Activated CD4-positive, alpha-beta T cell treated with anti-CD3 and anti-CD28 coated beads, Interleukin-2, amount 50 U/mL, for 16 hours (primary cell): Measurements from ENCODE around the gene LRRC70.
A peak's percentile ranks its signal among the peaks of the same experiment; 100 is the strongest.
"Not testable (repeated sequence)": the region's sequence is repeated elsewhere in the genome, so short reads cannot be mapped to it uniquely, and the experiment has no call there.

Experiments used
- DNase-seq: peaks from one replicate; pipeline ENCODE4 v3.0.0-alpha.2; 2020

The LRRC70 gene, protein sequence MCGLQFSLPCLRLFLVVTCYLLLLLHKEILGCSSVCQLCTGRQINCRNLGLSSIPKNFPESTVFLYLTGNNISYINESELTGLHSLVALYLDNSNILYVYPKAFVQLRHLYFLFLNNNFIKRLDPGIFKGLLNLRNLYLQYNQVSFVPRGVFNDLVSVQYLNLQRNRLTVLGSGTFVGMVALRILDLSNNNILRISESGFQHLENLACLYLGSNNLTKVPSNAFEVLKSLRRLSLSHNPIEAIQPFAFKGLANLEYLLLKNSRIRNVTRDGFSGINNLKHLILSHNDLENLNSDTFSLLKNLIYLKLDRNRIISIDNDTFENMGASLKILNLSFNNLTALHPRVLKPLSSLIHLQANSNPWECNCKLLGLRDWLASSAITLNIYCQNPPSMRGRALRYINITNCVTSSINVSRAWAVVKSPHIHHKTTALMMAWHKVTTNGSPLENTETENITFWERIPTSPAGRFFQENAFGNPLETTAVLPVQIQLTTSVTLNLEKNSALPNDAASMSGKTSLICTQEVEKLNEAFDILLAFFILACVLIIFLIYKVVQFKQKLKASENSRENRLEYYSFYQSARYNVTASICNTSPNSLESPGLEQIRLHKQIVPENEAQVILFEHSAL

DNA sequence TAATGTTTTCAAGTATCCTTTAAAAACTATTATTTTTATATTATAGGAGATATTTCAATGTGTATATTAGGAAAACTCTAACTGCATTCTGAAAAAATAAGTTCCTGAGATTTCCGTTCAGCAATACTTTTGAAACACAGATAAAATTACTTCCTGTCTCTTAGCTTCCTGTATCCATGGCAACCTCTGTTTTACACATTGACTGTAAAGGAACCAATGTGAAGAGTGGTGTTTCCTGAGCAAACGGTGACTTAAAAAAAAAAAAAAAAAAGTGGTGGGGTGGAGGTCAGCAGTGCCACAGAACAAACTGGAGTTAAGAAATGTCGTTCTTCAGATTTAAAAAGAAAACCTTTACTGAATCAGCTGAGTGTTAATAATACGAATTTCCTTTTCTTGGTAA lies at the start of gene LRRC70:
LRRC70 (plus strand) TSS at position 280 of the 400 bp plus-strand sequence. CDS start 620 bp downstream, outside the sequence.
- DNase-seq = peak; percentile 88

DNA sequence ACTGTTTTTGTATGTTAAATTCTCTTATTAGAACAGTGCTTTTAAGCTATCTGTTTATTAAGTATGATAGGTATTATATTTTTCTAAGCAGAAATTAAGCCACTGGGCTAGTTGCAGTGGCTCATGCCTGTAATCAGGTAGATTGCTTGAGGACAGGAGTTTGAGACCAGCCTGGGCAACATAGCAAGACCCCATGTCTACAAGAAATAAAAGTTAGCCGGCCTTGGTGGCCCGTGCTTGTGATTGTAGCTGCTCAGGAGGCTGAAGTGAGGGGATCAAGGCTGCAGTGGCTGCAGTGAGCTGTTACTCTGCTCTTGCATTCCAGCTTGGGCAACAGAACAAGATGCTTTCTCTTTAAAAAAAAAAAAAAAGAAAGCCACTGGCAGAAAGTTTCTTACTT lies 45.0 kb upstream of the LRRC70 start:
- no peak for DNase-seq

DNA sequence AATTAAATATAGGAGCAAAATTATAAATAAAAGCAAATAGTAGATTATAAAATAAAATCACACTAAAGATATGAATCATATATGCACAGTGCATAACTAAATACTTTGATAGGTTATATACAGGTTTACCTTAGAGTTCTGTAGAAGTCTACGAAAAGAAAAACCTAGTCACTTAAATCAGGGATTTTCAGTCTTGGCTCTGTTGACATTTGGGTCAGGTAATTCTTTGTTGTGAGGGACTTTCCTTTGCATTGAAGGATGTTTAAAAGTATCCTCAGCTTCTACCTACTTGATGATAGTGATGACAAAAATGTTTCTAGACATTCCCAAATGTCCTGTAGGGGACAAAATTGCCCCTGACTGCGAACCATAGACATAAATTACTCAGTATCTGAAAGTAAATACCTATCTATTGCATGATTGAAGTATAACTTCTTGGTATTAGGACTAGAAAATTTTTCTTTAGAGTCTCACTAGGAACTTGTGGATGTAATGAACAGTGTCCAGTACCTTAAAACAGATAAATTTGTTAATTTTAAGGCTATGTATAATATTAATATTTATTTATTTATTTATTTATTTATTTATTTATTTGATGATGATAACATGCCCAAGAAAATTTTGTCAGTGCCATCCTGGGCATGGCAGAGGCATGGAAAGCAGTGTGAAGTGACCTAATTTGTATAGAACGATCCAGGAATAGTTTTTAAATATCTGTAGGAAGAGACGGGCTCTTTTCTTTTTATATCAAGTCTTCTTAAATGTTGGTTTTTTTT lies 44.0 kb upstream of the LRRC70 start:
- no peak for DNase-seq

DNA sequence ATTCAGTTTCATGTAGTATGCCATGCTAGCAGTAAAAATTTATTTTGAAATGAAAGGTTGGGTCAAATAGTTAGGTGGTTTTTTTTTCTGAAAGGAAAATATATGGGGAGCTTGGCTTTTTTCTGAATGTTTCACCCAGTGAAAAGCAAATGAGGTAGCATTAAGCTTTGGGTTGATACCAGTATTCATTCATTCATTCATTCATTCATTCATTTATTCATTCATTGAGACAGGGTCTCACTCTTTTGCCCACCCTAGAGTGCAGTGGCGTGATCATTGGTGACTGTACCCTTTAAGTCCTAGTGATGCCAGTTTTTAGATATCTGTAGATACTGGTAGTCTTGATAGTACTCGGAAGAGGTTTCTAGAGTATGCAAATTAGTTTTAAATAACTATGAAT lies 42.4 kb upstream of the LRRC70 start:
- DNase-seq = no peak

DNA sequence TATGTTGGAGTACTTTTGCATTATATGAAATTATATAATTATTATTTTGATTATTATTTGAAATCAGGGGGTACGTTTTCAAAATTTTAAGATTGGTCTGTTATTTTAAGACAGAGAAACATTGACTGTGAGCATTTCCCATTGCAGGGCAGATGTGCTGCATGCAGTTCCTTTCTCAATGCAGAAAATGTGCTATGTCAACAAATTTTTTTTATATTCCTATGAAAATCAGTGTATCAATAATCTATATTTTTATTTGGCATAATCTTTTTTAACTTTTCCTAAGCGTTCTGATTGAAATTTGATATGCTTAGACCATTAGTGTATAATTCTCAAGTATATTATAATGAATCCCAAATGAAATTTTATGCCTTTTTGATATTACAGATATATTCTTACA lies 41.8 kb upstream of the LRRC70 start:
- DNase-seq = no peak

DNA sequence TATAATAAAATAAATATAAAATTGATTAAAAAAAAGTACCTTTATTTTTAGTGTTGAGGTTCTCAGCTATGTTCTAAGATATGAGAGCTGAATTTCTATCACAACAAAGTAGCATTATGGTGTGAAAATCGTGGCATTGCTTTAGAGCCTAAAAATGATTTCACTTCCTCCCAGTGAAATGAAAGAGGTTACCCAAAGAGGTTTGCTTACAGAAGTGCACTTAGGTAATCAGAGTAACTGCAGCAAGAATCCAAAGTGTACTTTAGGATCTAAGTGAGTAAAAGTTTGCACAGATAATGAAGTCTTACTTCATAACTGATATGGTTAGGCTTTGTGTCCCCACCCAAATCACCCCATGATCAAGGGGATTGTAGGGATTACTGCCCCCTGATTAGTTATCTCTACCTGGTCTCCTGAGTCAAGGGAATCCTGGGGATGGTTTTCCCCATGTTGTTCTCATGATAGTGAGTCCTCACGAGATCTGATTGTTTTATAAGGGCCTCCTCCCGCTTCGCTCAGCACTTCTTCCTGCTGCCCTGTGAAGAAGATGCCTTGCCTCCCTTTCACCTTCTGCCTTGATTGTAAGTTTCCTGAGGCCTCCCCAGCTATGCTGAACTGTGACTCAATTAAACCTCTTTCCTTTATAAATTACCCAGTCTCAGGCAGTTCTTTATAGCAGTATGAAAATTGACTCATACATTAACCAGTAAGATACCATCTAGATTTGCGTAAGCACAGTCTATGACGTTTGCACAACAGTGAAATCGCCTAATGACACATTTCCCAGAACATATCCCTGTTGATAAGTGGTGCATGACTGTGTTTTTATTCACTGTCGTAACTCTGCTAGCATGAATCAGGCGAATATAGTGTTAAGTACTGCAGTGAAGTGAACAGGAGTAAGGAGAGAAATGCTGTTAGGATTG lies 40.3 kb upstream of the LRRC70 start:
- peak; percentile 61 for DNase-seq

DNA sequence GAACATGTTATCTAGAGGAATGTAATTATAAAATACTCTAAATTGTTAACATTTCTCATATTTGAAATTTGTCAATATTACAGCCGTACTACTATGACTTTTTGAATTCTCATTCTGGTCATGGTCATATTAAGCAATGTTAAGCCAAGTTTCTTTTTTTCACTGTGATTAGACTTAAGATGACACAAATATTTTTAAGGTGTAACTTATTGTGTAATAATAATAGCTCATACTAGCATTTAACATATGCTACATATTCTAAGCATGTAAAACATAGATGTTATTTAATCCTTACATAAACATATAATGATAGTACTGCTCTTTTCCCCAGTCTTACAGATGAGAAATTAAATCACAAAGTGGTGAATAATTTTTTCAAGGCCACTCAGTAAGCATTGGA lies 35.9 kb upstream of the LRRC70 start:
- DNase-seq = no peak

DNA sequence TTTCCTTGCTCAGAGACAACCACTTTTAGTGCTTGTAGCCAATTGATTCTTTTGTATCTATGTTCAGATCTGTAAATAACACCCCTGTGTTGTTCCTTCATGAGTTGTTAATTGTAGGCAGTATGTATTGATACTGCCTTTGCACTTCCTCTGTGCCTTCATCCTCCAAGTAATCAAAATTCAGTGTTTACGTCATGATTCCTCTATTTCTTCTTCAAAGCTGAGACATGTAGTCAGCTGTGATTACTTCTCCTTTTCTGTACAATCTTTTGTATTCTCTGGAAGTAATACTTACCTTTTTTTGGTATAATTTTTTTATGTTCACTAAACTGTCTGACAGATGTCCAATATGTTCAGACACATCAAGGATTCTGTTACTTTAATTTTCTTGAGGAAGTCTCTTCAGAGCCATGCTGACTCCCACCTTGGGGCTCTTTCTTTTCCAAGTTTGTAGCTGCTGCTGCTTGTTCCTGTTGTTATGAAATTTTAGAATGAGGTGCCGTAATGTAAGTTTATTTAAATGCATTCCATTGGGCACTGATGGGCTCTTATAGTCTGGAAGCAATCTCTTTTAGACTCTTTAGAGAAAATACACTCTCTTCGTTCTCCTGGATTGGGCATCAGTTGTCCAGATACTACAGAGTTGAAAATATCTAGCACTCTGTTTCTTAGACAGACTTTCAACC lies 30.5 kb upstream of the LRRC70 start:
- no peak for DNase-seq

DNA sequence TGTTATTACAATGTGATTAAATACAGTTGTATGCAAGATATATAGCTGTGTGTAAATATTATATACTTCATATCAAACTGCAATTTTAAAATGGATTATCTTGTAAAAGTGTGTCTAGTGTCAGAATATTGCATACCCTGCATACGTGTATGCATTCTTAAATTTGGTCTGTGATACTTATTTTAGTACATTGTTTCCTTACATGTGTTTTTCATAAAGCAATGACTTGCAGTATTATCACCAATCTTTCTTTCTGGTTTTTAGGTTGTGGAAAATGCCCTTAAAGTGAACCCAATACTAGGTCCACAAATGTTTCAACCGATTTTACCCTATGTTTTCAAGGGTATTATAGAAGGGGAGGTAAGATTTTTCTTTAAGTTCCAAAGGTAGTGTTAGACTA lies 28.5 kb upstream of the LRRC70 start:
- DNase-seq = no peak

DNA sequence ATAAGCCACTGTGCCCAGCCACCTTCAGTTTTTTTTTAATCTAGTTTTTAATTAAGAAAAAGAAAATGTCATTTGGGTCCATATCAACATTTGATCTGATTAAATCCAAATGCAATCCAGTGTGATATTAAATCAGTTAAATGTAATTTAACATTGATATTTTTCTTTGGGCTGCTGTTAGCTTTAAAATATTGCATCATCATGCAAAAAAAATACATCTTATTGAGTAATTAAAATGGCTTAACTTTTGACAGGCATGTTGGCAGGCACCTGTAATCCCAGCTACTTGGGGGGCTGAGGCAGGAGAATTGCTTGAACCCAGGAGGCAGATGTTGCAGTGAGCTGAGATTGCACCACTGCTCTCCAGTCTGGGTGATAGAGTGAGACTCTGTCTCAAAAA lies 22.7 kb upstream of the LRRC70 start:
- no peak for DNase-seq

DNA sequence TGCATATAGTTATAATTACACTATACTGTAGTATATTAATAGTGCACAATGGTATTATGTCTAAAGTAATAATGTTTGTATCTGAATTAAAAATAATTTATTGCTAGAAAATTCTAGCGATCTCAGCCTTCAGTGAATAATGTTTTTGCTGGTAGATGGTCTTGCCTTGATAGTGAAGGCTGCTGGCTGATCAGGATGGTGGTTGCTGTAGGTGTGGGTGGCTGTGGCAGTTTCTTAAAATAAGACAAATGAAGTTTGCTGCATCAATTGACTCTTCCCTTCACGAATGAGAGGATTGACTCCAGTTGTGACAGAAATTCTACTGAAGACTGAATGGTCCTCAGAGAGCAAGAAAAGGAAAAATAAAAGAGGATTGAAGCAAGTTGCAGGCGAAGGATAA lies 19.7 kb upstream of the LRRC70 start:
- no peak for DNase-seq

DNA sequence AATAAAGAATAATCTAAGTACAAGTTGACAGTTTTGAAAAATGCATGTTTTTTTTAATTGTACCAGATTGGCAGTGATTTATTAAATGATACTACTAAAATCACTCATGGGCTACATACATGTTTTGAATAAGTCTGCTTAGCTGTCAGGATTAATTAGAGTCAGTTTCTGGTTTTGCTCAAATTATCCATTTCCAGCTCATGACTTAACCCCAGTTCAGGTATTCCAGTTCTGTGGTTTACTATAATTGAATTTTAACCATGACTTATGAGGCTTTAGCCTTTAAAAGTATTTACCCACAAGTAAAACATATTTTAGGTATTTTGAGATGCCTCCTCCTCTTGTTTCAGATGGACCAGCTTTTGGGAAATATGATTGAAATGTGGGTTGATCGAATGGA lies 17.8 kb upstream of the LRRC70 start:
- no peak for DNase-seq

DNA sequence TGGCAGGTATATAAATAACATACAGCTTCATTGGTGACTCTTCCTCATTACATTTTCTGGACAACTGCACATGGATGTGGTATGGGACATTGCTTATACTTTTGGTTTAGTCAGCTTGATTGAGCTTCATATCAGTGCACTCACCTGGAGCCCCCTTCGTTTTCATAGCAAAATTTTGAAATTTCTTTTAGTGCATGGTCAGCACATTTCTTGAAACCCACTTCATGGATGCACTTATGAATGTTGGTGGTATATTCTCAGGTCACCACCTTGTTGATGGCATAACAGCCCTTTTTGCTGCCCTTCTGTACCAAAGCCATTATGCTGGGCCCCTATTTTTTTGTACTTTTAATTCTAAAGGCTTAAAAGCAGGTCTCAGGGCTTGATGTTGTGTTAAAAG lies 16.7 kb upstream of the LRRC70 start:
- no peak for DNase-seq

DNA sequence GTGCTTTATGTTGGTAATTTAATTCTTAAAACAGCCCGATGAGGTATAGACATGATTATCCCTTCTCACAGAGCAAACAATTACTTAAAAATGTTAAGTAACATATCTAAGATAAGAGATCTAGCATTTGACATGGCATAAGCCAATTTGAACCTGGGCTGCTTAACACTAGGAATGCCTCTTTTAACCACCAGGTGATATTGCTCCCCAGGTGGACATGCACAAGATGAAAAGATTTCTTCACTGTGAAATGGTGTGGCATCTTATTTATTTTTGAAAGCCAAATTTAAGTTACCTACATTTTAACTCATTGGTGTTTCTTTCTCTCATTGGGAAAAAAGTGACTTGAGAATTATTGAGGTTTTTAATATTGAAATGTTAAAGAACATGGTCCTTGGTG lies 15.8 kb upstream of the LRRC70 start:
- no peak for DNase-seq

DNA sequence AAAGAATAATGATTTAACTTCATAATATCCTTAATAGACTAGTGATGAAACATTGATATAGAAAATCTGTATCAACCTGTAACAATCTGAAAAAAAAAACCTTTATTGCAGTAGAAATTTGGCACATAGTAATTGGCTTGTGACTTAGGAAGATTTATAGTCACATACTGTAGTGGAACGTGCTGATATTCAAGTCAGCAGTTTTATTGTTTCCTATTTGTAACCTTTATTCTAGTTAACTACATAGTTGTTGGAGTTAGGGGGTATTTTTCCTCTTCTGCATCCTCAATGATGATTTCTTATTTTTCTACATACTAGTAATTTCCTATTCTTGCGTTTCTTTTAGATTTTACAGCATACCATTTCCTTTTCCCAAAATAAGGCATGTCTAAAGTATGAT lies 14.5 kb upstream of the LRRC70 start:
- no peak for DNase-seq

DNA sequence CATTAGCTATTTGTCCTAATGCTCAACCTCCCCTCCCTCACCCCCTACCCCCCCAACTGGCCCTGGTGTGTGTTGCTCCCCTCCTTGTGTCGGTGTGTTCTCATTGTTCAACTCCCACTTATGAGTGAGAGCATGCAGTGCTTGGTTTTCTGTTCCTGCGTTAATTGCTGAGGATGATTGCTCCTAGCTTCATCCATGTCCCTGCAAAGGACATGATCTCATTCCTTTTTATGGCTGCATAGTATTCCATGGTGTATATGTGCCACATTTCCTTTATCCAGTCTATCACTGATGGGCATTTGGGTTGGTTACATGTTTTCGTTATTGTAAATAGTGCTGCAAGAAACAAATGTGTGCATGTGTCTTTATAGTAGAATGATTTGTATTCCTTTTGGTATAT lies 12.9 kb upstream of the LRRC70 start:
- DNase-seq = not testable (repeated sequence)

DNA sequence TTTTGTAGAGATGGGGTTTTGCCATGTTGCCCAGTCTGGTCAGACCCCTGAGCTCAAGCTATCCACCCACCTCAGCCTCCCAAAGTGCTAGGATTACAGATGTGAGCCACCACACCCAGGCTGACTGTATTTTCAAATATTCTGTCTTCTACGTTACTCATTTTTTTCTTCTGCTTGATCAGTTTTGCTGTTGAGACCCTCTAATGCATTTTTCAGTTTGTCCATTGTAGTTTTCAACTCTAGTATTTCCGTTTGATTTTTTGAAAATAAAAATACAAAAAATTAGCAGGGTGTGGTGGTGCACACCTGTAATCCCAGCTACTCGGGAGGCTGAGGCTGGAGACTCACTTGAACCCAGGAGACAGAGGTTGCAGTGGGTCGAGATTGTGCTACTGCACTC lies 10.5 kb upstream of the LRRC70 start:
- no peak for DNase-seq

DNA sequence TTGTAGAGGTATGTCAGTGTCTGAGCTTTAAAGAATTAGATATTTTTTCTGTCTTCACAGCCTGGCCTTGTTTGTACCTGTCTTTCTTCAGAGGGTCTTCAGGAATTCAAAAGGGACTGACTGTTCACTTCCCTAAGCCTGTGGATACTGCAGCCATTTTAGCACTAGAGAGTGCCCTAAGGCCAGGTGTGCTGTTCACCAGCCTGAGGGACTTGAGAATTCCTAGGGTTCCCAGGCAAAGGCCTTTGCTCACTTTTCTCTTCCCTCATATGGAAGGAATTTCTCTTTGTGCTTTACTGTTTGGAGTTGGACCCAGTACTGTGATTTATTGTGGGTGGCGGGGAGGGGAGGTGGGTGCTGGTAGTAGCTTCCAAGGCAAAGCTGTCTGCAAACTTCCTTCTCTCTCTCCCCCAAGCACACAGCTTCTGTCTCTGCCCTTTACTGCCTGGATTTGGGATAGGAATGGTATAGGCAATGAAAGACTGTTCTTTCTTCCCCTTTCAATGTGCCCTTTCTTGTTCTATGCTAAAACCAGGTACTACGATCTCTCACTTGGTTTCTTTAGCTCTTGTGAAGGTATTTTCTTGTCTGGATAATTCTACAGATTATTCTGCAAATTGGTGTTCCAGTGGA lies 9.7 kb upstream of the LRRC70 start:
- DNase-seq = no peak

DNA sequence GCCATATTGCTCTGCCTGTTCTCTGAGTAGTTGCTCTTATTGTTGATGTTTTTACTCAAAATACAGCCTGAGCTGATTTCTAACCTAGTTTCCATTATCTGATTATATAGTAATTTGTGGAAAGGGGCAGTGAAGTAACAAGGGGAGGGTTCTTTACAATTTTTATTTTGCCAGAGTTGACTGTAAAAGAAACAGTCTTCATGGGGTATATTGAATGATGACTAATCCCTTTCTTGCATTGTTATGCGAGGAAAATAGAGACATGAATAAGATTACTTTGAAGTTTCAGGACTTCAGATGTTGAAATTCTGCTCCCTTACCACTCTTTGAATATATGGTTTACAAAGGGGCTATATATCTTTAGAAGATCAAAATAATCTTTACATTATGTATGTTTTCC lies 9.1 kb upstream of the LRRC70 start:
- DNase-seq = peak; percentile 72

DNA sequence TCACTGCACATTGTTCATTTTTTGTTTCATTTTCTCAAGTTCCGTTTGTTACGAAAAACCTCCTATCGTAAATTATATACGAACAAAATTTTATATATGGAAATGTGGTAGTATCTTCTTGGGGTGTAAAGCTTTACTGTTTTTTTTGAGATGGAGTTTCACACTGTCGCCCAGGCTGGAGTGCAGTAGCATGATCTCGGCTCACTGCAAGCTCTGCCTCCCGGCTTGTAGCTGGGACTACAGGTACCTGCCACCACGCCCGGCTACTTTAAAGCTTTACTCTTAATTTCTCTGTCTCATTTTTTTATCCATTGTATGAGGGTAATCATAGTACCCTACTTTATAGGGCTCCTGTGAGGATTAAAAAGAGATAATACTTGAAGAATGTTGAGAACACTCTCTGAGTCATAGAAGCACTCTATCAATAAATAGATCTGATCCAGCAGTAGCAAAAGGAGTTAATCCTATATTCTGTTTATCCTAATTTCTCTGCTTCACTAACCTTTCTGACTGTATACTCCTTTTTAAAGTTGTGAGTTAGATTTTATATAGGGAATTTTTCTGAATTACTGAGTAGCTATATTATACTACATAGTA lies 5.6 kb upstream of the LRRC70 start:
- no peak for DNase-seq

DNA sequence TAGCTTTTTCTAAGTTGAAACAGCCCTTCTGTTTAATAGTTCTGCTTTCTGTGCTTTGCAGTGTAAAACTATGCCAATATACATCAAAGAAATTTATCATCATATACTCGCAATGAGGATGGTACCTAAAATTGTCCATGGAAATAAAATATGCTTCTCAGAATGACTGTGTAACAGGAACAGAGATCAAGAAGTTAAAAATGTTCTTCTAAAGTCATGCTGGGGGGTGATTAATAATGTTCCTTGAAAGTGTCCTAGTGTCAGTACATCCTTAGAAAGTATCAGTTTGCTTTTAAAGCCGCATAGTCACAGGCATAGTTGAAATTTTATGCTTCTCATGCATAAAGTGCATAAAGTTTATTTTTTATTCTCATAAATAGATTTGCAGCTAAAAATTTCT lies 4.0 kb upstream of the LRRC70 start:
- DNase-seq = peak; percentile 59
